ENCODE results near the gene TBL1Y.

DNA sequence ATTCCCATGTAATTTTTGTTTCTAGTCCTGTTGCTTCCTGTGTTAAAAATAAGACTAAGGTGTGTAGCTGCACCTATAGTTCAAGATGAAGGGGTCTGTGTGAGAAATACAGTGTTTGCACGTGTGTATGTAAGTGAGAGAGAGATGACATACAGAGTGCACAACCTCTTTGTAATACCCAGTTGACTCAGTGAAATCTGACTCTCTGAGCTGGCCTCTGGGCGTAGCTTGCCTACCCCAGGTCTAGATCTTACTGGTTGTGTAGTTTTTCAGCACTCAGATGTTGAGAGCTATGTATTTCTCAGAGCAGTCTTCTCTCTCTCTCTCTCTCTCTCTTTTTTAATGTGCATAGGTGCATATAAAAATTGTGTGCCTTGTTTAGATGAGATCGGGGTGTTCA is 56.0 kb downstream of the TBL1Y start:
- no peak for TF ChIP-seq POLR2AphosphoS2 (IDR thresholded peaks at IDR 0.05; ENCODE audit: low read depth, low read length)
- TF ChIP-seq, protein P1, sequence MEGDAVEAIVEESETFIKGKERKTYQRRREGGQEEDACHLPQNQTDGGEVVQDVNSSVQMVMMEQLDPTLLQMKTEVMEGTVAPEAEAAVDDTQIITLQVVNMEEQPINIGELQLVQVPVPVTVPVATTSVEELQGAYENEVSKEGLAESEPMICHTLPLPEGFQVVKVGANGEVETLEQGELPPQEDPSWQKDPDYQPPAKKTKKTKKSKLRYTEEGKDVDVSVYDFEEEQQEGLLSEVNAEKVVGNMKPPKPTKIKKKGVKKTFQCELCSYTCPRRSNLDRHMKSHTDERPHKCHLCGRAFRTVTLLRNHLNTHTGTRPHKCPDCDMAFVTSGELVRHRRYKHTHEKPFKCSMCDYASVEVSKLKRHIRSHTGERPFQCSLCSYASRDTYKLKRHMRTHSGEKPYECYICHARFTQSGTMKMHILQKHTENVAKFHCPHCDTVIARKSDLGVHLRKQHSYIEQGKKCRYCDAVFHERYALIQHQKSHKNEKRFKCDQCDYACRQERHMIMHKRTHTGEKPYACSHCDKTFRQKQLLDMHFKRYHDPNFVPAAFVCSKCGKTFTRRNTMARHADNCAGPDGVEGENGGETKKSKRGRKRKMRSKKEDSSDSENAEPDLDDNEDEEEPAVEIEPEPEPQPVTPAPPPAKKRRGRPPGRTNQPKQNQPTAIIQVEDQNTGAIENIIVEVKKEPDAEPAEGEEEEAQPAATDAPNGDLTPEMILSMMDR (CRISPR knock-in tag; IDR thresholded peaks at IDR 0.05) = no peak
- no peak for TF ChIP-seq NR2C2 (CRISPR knock-in tag; IDR thresholded peaks at IDR 0.05; ENCODE audit: borderline replicate concordance)
- TF ChIP-seq ARID3A (IDR thresholded peaks at IDR 0.05; ENCODE audit: low read depth, low read length) = no peak
- TF ChIP-seq JUND (CRISPR knock-in tag; IDR thresholded peaks at IDR 0.05) = no peak
- no peak for TF ChIP-seq PAXIP1 (CRISPR knock-in tag; conservative IDR thresholded peaks at IDR 0.05)
- no peak for TF ChIP-seq WIZ (CRISPR knock-in tag; IDR thresholded peaks at IDR 0.05)
- TF ChIP-seq EZH2 (conservative IDR thresholded peaks at IDR 0.05; ENCODE audit: low read depth, low read length) = no peak
- TF ChIP-seq KDM3A (CRISPR knock-in tag; IDR thresholded peaks at IDR 0.05; ENCODE audit: low read depth) = no peak
- no peak for TF ChIP-seq MATR3 (CRISPR knock-in tag; IDR thresholded peaks at IDR 0.05)
- no peak for TF ChIP-seq PBX3 (CRISPR knock-in tag; IDR thresholded peaks at IDR 0.05; ENCODE audit: borderline replicate concordance)

Data from HepG2 (cell line).